SH-SY5Y (cell line): ENCODE data around the gene M6PR.

Experiments used
- GATA2 ChIP-seq: IDR thresholded peaks from 2 replicates; pipeline ENCODE4 v1.6.1; 2011; ENCODE audit warnings: mild to moderate bottlenecking, low read depth, low read length
- GATA3 ChIP-seq: IDR thresholded peaks from 2 replicates; pipeline ENCODE4 v1.6.1; 2011; ENCODE audit warnings: low read depth, mild to moderate bottlenecking, low read length, moderate library complexity

DNA sequence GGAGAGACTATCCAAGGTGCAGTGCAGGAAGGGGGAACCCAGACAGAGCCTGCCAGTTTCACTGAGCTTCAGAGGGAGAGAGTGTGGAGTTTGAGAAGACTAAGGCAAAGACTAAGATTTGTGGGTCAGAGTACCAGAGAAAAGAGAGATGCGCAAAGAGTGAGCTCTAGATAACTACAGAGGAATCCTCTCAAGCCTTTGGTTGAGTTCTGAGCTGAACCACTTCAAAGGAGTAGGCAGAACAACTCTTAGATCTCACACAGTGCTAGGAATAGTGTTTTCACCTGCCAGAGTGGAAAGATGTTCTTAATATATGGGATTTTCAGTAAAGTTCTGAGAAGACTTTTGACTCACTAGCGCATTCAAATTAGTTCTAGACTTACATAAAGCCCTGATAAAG, 10.7 kb upstream of the M6PR start:
- TF ChIP-seq GATA2 (no peak), GATA3 (no peak)
